Gastrocnemius medialis (tissue), 4 donors: ENCODE data around the gene E2F8. TPM values are rescaled to one million over a fixed set of nuclear protein-coding genes. Genes with fewer than 3 reads are reported as not detected.

Source experiments
- ATAC-seq, 2 donors: fragments of 150-250 bp; one replicate each; pipeline ENCODE4 v1.9.1; 2016
- DNase-seq, 2 donors: peaks; one replicate each; pipeline ENCODE4 v3.0.0-alpha.2; 2019
- H3K27ac ChIP-seq, 4 donors: fragments of 200-600 bp; sonication (generic); 1 replicate in 1 of 4; 2 replicates in 3 of 4; pipeline ENCODE4 v1.5.1; 2016 to 2018; ENCODE audit warnings: mild to moderate bottlenecking in 2 of 4, moderate library complexity in 1 of 4
- H3K27me3 ChIP-seq, 3 donors: fragments of 200-600 bp; sonication (generic) in 2 of 3; 1 replicate in 1 of 3; 2 replicates in 2 of 3; pipeline versions ENCODE4 v1.5.1 to v1.6.0; 2016 to 2019; ENCODE audit warnings: mild to moderate bottlenecking in 1 of 3, moderate library complexity in 1 of 3
- H3K36me3 ChIP-seq, 2 donors: fragments of 200-600 bp; sonication (generic) in 1 of 2; one replicate each; pipeline ENCODE4 v1.5.1; 2017 to 2018
- H3K4me1 ChIP-seq, 2 donors: fragments of 200-600 bp; sonication (generic) in 1 of 2; one replicate each; pipeline ENCODE4 v1.5.1; 2016 to 2017; ENCODE audit warnings: mild to moderate bottlenecking in 2 of 2
- H3K4me3 ChIP-seq, 4 donors: fragments of 200-600 bp; sonication (generic) in 3 of 4; 1 replicate in 1 of 4; 2 replicates in 3 of 4; pipeline ENCODE4 v1.5.1; 2016 to 2019; ENCODE audit warnings: mild to moderate bottlenecking in 2 of 4
- H3K9me3 ChIP-seq, 3 donors: fragments of 200-600 bp; sonication (generic) in 2 of 3; 1 replicate in 1 of 3; 2 replicates in 2 of 3; pipeline ENCODE4 v1.5.1; 2016 to 2019
- CTCF ChIP-seq, 5 experiments: fragments of 450-650 bp in 3 of 5; fragments of 200-600 bp in 2 of 5; sonication (generic) in 2 of 5; IDR thresholded peaks in 4 of 5; conservative IDR thresholded peaks in 1 of 5; 1 replicate in 4 of 5; 2 replicates in 1 of 5; pipeline ENCODE4 v1.5.1; 2016 to 2019; ENCODE audit warnings: antibody characterized with exemption in 5 of 5, mild to moderate bottlenecking in 3 of 5, moderate library complexity in 3 of 5
- POLR2A ChIP-seq, 2 donors: fragments of 450-650 bp; IDR thresholded peaks; one replicate each; pipeline ENCODE4 v1.6.1; 2017; ENCODE audit warnings: antibody characterized with exemption in 2 of 2, mild to moderate bottlenecking in 2 of 2, moderate library complexity in 2 of 2
- in situ Hi-C, 4 donors: fragments of 200-750 bp; cut with MboI; loops; one replicate each; pipeline versions ENCODE4 v1.15.0 to v1.8.0; 2017; ENCODE audit warnings: low sequenced_read_pairs in 4 of 4
- intact Hi-C: fragments of 100-400 bp; cut with DNase I; formaldehyde crosslinking; loops from one replicate; pipeline ENCODE4 v1.15.1; 2023; ENCODE audit warnings: low total_unique reads
- total RNA-seq, 4 donors: library from RNA; depleted of rRNA; stranded (reverse); fragments of >200 nt; gene quantifications; one replicate each; pipeline versions ENCODE4 v1.1.0 to v1.2.3, GENCODE V29; 2016

The E2F8 gene
- total RNA-seq, 4 donors from 2014 or later = 0.39 to 0.80 (median 0.78) TPM; not detected in 1

DNA sequence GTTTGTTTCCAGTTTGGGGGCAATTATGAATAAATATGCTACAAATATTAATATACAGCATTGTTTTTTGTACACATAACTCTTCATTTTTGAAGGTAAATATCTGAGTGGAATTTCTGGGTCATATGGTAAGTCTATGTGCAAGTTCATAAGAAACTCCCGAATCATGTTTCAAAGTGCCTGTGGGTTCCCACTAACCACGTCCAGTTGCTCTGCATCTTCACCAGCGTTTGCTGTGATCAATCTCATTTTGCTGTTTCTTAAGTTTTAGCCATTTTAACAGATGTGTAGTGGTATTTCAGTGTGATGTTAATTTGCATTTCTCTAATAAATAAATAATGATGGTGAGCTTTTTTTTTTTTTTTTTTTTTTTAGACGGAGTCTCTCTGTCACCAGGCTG is 24.7 kb downstream of the E2F8 start:
- Histone ChIP-seq H3K4me3 (no peak overlapping the region), H3K4me1 (peaks cover 29 to 38% of the 10 kb centered on the region in 2 donors), H3K27me3 (no peaks in the 10 kb centered on the region), H3K9me3 (no peaks in the 10 kb centered on the region), H3K36me3 (no peaks in the 10 kb centered on the region), H3K27ac (no peak overlapping the region)
- DNase-seq = no peak
- TF ChIP-seq POLR2A (IDR thresholded peaks at IDR 0.05) (no peak), CTCF (IDR thresholded peaks at IDR 0.05 in 4 of 5, conservative IDR thresholded peaks at IDR 0.05 in 1 of 5) (no peak)
- ATAC-seq = no peak
- intact Hi-C loops (no loop called here), in situ Hi-C loops (no loop called here)

- Histone ChIP-seq H3K36me3 (no peaks in the 10 kb centered on the region), H3K9me3 (no peaks in the 10 kb centered on the region), H3K27me3 (no peaks in the 10 kb centered on the region), H3K4me1 (peaks cover 9 to 12% of the 10 kb centered on the region in 2 donors), H3K4me3 (no peak overlapping the region), H3K27ac (no peak overlapping the region)
- no peak for TF ChIP-seq CTCF (IDR thresholded peaks at IDR 0.05 in 4 of 5, conservative IDR thresholded peaks at IDR 0.05 in 1 of 5)
- no peak for TF ChIP-seq POLR2A (IDR thresholded peaks at IDR 0.05)
- ATAC-seq (peak; percentile 57 to 78), DNase-seq (no peak)
- intact Hi-C loops = no loop called here
- in situ Hi-C loops = no loop called here
Measured at GRCh38 chr11:19209617-19210370, 31.0 kb downstream of the E2F8 start.

DNA sequence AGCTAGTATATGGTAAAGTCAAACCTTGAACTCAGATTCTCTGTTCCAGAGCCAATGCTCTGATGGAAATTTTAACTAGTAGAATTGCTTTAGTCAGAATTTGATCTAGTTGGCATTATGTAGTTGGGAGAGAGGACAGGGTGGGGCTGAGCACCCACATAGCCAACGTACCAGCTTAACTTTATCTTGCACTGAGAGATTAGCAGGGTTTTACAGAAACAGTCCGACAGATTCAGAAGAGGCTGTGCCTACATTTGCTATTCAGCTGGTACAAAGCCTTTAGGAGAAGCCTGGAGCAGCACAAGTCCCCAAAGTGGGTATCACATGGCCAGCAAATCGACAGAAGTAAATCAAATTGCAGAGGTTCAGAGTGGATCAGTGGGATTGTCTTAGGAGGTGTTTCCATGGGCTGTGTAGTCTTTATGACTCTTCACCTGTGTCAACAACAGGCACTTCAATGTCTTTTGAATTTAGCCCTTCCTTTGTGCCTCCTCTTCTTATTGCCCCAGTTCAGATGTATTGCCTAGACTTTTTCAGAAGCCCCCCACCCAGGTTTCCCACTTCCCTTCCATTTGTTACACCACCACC is 31.7 kb downstream of the E2F8 start:
- H3K27me3 ChIP-seq = no peaks in the 10 kb centered on the region
- no peak overlapping the region for H3K4me3 ChIP-seq
- no peaks in the 10 kb centered on the region for H3K9me3 ChIP-seq
- TF ChIP-seq POLR2A (IDR thresholded peaks at IDR 0.05) (no peak), CTCF (IDR thresholded peaks at IDR 0.05 in 4 of 5, conservative IDR thresholded peaks at IDR 0.05 in 1 of 5) (no peak)
- no peaks in the 10 kb centered on the region for H3K36me3 ChIP-seq
- intact Hi-C loops = no loop called here
- peaks cover 9 to 12% of the 10 kb centered on the region in 2 donors for H3K4me1 ChIP-seq
- ATAC-seq = no peak
- DNase-seq = no peak
- no peak overlapping the region for H3K27ac ChIP-seq
- in situ Hi-C loops = no loop called here

GRCh38 chr11:19208181-19208580 is 32.6 kb downstream of the E2F8 start:
- intact Hi-C loops = no loop called here
- Histone ChIP-seq H3K27me3 (no peaks in the 10 kb centered on the region), H3K9me3 (no peaks in the 10 kb centered on the region), H3K27ac (no peak overlapping the region), H3K4me3 (no peak overlapping the region), H3K36me3 (no peaks in the 10 kb centered on the region), H3K4me1 (peaks cover 10 to 12% of the 10 kb centered on the region in 2 donors)
- DNase-seq (no peak), ATAC-seq (no peak)
- TF ChIP-seq POLR2A (IDR thresholded peaks at IDR 0.05) = no peak
- TF ChIP-seq CTCF (IDR thresholded peaks at IDR 0.05 in 4 of 5, conservative IDR thresholded peaks at IDR 0.05 in 1 of 5) = no peak
- in situ Hi-C loops = no loop called here
